SK-N-MC (cell line): ENCODE data around the gene HACL1.

Experiments
- DNase-seq: peaks from one replicate; pipeline ENCODE4 v3.0.0-alpha.2; 2011; ENCODE audit warnings: low read depth, low spot score
- H3K27ac ChIP-seq: fragments of 200-600 bp; sonication (generic); 2 replicates; pipeline ENCODE4 v1.5.1; 2016; ENCODE audit warnings: mixed run types
- H3K36me3 ChIP-seq: fragments of 200-600 bp; sonication (generic); 2 replicates; pipeline ENCODE4 v1.6.1; 2017; ENCODE audit warnings: antibody characterized with exemption, low read length, mixed read lengths; ENCODE audit not compliant: insufficient read depth
- H3K4me3 ChIP-seq: fragments of 200-600 bp; sonication (generic); 2 replicates; pipeline ENCODE4 v1.5.1; 2016
- H3K9ac ChIP-seq: fragments of 200-600 bp; sonication (generic); 2 replicates; pipeline ENCODE4 v1.8.0; 2017; ENCODE audit warnings: mixed run types, mixed read lengths; ENCODE audit not compliant: insufficient read length
- H3K9me3 ChIP-seq: fragments of 200-600 bp; sonication (generic); 2 replicates; pipeline ENCODE4 v1.6.1; 2017; ENCODE audit warnings: low read depth, mild to moderate bottlenecking, antibody characterized with exemption, low read length, moderate library complexity, mixed read lengths
- EZH2 ChIP-seq: fragments of 200-600 bp; sonication (generic); IDR thresholded peaks from one replicate; pipeline ENCODE4 v1.6.1; 2017; ENCODE audit warnings: antibody characterized with exemption
- FOXP2 ChIP-seq: optimal IDR thresholded peaks from 2 replicates; pipeline ENCODE3; 2011; ENCODE audit warnings: mild to moderate bottlenecking, moderate library complexity; ENCODE audit not compliant: insufficient read depth; ENCODE audit errors: extremely low read length, control extremely low read depth
- POLR2AphosphoS5 ChIP-seq: IDR thresholded peaks from 2 replicates; pipeline ENCODE4 v1.6.1; 2012; ENCODE audit warnings: mild to moderate bottlenecking, low read depth, low read length, borderline replicate concordance

The HACL1 gene

DNA sequence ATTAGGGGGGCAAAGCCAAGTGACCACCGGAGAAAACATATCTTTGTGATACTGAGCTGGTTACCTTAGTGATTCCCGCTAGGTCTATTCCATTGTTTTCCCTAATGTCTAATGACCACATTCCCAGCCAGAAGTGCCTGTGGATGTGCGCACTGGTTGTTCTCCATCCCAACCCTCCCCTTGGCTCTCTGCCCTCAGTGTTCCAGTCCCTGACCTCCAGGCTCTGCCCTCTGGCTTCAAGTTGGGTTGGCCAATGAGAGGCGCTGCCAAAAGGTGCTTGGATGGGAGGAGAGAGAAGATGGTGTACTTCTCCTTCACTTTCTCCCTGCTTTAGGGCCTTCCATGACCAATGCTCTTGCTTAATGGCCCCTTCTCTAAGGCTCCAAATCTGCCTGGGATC lies 82.3 kb downstream of the HACL1 start:
- no peak overlapping the region for H3K27ac ChIP-seq
- no peak for DNase-seq
- H3K36me3 ChIP-seq, result no peaks in the 10 kb centered on the region
- H3K9ac ChIP-seq, result no peak overlapping the region
- no peak overlapping the region for H3K4me3 ChIP-seq
- no peaks in the 10 kb centered on the region for H3K9me3 ChIP-seq
- TF ChIP-seq POLR2AphosphoS5 (no peak), FOXP2 (no peak), EZH2 (no peak)

DNA sequence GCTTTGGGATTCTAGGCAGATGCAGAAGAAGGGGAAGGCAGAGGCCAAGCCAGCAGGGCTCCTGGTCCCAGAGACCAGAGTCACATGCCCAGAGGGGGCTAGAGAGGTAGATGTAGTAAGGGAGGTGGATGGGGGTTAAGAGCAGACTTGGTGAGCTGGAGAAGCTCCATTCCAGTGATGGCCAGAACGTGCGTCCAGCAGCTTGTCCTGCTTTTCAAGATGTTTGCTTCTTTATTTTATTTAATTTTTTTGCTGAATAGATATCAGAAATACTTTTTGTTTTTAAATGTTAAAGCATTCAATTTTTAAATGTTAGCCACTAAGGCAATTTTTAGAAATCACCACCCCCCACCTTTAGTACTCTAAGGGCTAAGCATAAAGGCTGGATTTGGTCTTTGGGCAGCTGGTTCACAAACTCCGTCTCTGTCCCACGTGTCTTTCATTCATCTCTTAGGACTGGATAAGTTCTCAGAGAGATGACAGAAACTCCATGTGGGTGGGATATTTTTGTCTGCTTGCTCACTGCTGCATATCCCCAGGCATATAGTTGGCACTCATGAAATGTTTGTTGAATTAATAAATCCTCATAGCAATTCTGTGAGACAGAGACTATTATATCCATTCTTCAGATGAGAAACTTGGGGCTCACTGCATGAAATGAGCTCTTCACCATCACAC lies 86.6 kb downstream of the HACL1 start:
- no peak overlapping the region for H3K4me3 ChIP-seq
- DNase-seq, result no peak
- H3K9me3 ChIP-seq, result no peaks in the 10 kb centered on the region
- no peaks in the 10 kb centered on the region for H3K36me3 ChIP-seq
- TF ChIP-seq POLR2AphosphoS5 (no peak), EZH2 (no peak), FOXP2 (no peak)
- no peak overlapping the region for H3K27ac ChIP-seq
- H3K9ac ChIP-seq, result no peak overlapping the region

- no peak for TF ChIP-seq EZH2
- TF ChIP-seq FOXP2, result no peak
- no peak for TF ChIP-seq POLR2AphosphoS5
- Histone ChIP-seq H3K36me3 (no peaks in the 10 kb centered on the region), H3K27ac (no peak overlapping the region), H3K9me3 (no peaks in the 10 kb centered on the region), H3K4me3 (no peak overlapping the region), H3K9ac (no peak overlapping the region)
- no peak for DNase-seq
These were observed 87.3 kb downstream of the HACL1 start for GRCh38 chr3:15513810-15514662.

DNA sequence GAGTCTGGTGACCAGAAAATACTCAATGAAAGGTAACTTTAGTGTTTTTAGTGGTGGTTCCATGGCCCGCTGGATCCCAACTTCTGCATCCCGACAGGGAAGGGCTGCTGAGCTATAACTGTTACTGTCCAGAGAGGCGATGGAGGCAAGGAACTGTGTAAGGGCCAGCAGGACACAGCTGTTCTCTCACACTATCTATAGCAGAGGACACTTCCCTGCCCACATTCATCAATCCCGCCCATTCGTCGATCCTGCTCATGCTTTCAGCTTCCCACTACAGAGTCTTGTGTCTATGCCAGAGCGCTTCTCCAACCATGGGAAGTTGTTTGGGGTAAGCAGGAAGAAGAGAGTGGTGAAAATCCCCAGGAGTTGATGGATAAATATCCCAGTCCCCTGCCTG lies 88.3 kb downstream of the HACL1 start:
- Histone ChIP-seq H3K27ac (no peak overlapping the region), H3K36me3 (no peaks in the 10 kb centered on the region), H3K4me3 (no peak overlapping the region), H3K9me3 (no peaks in the 10 kb centered on the region), H3K9ac (no peak overlapping the region)
- no peak for DNase-seq
- TF ChIP-seq POLR2AphosphoS5 (no peak), EZH2 (no peak), FOXP2 (no peak)

GRCh38 chr3:15512166-15512565 lies 89.2 kb downstream of the HACL1 start:
- H3K4me3 ChIP-seq, result no peak overlapping the region
- no peaks in the 10 kb centered on the region for H3K9me3 ChIP-seq
- no peaks in the 10 kb centered on the region for H3K36me3 ChIP-seq
- DNase-seq, result no peak
- TF ChIP-seq EZH2, result no peak
- no peak for TF ChIP-seq FOXP2
- no peak for TF ChIP-seq POLR2AphosphoS5
- no peak overlapping the region for H3K9ac ChIP-seq
- no peak overlapping the region for H3K27ac ChIP-seq

- Histone ChIP-seq H3K9ac (no peak overlapping the region), H3K27ac (no peak overlapping the region), H3K4me3 (no peak overlapping the region), H3K9me3 (no peaks in the 10 kb centered on the region), H3K36me3 (no peaks in the 10 kb centered on the region)
- no peak for DNase-seq
- TF ChIP-seq EZH2 (no peak), FOXP2 (no peak), POLR2AphosphoS5 (no peak)
These were observed 90.2 kb downstream of the HACL1 start for GRCh38 chr3:15511156-15511555.
